ENCODE results near the gene PBX2. TPM values are rescaled to one million over a fixed set of nuclear protein-coding genes. Genes with fewer than 3 reads are reported as not detected.

The PBX2 gene, protein sequence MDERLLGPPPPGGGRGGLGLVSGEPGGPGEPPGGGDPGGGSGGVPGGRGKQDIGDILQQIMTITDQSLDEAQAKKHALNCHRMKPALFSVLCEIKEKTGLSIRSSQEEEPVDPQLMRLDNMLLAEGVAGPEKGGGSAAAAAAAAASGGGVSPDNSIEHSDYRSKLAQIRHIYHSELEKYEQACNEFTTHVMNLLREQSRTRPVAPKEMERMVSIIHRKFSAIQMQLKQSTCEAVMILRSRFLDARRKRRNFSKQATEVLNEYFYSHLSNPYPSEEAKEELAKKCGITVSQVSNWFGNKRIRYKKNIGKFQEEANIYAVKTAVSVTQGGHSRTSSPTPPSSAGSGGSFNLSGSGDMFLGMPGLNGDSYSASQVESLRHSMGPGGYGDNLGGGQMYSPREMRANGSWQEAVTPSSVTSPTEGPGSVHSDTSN
- 40.7 and 42.5 TPM in 2 replicates for total RNA-seq

DNA sequence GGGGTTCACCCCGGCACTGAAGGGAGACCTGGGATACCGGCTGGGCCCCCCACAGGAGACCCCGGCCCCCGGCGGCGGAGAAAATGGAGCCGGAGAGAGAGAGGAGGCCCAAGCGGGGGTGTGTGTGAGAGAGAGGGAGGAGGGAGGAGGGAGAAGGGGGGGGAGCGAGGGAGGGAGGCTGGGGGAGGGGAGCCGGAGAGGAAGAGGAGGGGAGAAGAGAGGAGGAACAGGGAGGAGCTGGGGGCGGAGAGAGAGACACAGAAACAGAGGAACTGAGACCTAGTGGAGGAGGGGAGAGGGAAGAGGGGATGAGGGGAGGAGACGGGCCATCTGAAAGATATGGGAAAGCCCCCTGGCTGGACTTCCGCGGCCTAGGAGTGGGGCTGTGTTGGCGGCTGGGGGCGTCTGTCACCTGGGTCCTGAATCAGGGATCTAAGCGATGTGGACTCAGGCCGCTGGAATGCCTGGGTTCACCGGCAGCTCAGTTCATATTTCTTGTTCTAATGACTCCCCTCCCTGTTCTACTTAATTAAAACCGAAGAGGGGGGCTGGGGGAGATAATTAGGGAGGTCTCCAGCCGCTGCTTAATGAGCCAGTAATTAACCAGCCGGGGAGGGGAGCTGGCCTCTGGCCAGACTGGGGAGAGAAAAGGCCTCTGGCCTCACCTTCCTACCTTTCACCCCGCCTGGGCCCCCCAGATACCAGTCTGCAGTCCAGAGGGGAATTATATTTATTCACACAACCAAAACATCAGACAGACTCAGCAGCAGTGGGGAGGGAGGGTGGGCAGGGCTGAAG lies at the start of gene PBX2:
Gene PBX2 (minus strand): TSS at position 149 of the 798 bp plus-strand sequence. CDS start 287 bp downstream, outside the sequence.

GRCh38 chr6:32223258-32224235 lies 33.5 kb upstream of the PBX2 start, which contains the start of gene NOTCH4:
Gene NOTCH4, minus strand, starts transcription at chr6:32224067. Its CDS starts 139 bp downstream, at chr6:32223928.

GRCh38 chr6:32192608-32193039 lies 2.6 kb upstream of the PBX2 start, which contains the start of gene GPSM3:
Gene GPSM3, minus strand, starts transcription at chr6:32192643. Its CDS starts 130 bp downstream, at chr6:32192513.

GRCh38 chr6:32184084-32184640 lies 5.8 kb downstream of the PBX2 start, which contains the start of gene AGER:
Gene AGER, minus strand, starts transcription at chr6:32184253. Its CDS starts 31 bp downstream, at chr6:32184222.

DNA sequence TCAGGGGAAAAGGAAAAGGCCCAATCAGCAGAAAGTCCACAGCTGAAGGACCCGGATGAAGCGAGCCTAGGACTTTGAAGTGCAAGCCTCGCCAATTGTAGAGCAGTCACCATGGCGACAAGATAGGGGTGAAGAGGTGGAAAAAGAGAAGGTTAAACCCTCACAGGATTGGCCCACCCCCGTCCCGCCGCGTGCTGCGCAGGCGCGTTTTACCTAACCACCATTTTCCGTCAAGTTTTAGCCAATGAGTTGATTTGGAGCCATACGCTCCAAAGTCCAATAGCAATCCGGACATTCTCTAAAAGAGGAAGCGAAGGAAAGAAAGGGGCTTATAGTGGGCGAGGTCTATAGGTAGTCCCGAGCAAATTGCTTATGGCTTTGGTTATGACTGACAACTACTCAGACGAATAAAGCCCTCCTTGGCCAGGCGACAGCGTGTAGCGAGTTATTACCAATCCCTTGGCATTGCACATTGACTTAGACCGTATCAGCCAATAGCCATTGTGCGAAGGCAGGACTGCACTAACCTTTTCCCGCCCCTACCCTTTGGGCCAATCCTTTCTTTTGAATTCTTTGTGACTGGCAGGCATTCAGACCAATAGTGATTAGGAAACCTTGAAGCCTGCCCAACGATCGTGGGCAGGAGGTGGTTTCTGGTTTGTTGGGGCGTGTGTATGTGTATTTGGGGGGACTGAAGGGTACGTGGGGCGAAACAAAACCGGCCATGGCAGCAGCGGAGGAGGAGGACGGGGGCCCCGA lies 12.0 kb downstream of the PBX2 start, which contains the start of gene RNF5:
Gene RNF5 (plus strand): TSS at position 618 of the 759 bp plus-strand sequence. CDS start 107 bp downstream, at position 725.

GRCh38 chr6:32175711-32176475 lies 14.1 kb downstream of the PBX2 start, which contains the start of gene AGPAT1:
Gene AGPAT1, minus strand, starts transcription at chr6:32176084. Its CDS starts 4,588 bp downstream, at chr6:32171496.

GRCh38 chr6:32164295-32164694 lies 25.7 kb downstream of the PBX2 start, which contains the start of gene EGFL8:
Gene EGFL8, plus strand, starts transcription at chr6:32164595. Its CDS starts 1,571 bp downstream, at chr6:32166166.

DNA sequence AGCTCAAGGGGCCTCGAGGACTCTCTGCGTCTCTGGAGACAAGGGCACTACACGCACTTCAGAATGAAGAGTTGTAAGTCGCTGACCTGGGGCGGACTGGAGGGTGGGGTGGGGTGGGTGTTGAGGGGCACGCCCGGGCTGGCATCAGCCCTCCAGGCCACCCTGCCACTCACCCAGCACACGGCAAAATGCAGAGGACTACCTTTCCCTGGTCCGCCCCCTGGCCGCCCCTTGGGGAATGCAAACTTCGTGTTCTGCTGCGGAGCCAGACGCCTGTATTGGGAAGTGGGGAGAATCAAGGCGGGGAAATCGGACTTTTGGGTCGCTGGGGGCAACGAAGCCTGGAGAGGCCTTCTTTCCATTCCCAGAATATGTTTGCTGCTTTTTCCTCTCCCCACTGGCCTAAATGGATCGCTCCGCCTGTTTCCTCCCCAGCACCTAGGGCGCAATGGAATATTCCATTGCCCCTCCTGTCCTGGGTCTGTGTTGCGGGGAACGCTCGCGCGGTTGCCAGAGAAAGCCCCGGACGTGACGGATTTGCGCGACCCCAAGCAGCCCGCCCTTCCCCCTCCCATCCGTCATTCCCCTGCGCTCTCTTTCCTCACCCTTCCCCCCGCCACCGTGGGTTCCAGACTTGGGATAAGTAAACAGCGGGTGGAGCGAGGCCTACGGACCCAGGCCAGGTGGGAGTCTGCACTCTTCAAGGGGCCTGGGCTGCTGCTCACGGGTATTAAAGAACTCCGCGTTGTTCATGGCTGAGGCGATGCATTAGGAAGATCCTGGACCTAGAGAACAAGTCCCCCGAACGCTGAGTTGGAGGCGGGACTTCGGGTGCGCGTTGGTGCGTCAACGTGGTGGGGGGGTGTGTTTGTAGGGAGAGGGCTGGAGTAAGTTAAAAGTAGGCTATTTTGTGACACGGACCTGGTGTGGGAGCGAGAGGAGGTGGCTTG lies 36.2 kb downstream of the PBX2 start, which contains the start of gene PPT2:
Gene PPT2 (plus strand): TSS at position 578 of the 950 bp plus-strand sequence. CDS start 454 bp downstream, outside the sequence.

GRCh38 chr6:32151863-32152768 lies 37.9 kb downstream of the PBX2 start, which contains the start of gene PRRT1:
Gene PRRT1, minus strand, starts transcription at chr6:32151939. Its CDS starts 112 bp downstream, at chr6:32151827.

Other genes with a start within 250 kb of the PBX2 start
- gene CFB, start 244.1 kb downstream of the PBX2 start, total RNA-seq, result 0.09 and 0.22 TPM in 2 replicates
- 68.1 and 76.8 TPM in 2 replicates for gene NELFE, start 231.2 kb downstream of the PBX2 start, total RNA-seq
- 23.6 and 24.9 TPM in 2 replicates for gene SKIC2, start 231.0 kb downstream of the PBX2 start, total RNA-seq
- 7.3 and 8.3 TPM in 2 replicates for gene DXO, start 218.1 kb downstream of the PBX2 start, total RNA-seq
- gene C4A, start 208.1 kb downstream of the PBX2 start, total RNA-seq, result 1.0 and 1.3 TPM in 2 replicates
- gene C4B, start 175.4 kb downstream of the PBX2 start, total RNA-seq, result 1.1 and 1.3 TPM in 2 replicates
- gene CYP21A2, start 151.8 kb downstream of the PBX2 start, total RNA-seq, result under 0.01 TPM in 2 replicates
- 10.1 and 17.2 TPM in 2 replicates for gene TNXB, start 80.9 kb downstream of the PBX2 start, total RNA-seq
- gene ATF6B, start 62.0 kb downstream of the PBX2 start, total RNA-seq, result 11.9 and 13.2 TPM in 2 replicates
- gene FKBPL, start 59.9 kb downstream of the PBX2 start, total RNA-seq, result 6.0 and 7.4 TPM in 2 replicates
- gene PRRT1, start 38.3 kb downstream of the PBX2 start, total RNA-seq, result under 0.01 TPM in 1 of 2 replicates, not detected in the other
- 53.0 and 75.2 TPM in 2 replicates for gene PPT2, start 36.1 kb downstream of the PBX2 start, total RNA-seq
- gene EGFL8, start 25.6 kb downstream of the PBX2 start, total RNA-seq, result 1.3 and 2.8 TPM in 2 replicates
- 7.9 and 8.1 TPM in 2 replicates for gene AGPAT1, start 14.1 kb downstream of the PBX2 start, total RNA-seq
- 46.2 and 61.2 TPM in 2 replicates for gene RNF5, start 11.8 kb downstream of the PBX2 start, total RNA-seq
- 0.60 and 0.65 TPM in 2 replicates for gene AGER, start 5.9 kb downstream of the PBX2 start, total RNA-seq
- 5.9 and 7.5 TPM in 2 replicates for gene GPSM3, start 2.4 kb upstream of the PBX2 start, total RNA-seq
- gene NOTCH4, start 33.9 kb upstream of the PBX2 start, total RNA-seq, result 10.6 and 18.9 TPM in 2 replicates
- not detected in 2 replicates for gene TSBP1, start 181.7 kb upstream of the PBX2 start, total RNA-seq
- gene BTNL2, start 217.0 kb upstream of the PBX2 start, total RNA-seq, result not detected in 2 replicates
- gene HLA-DRA, start 249.7 kb upstream of the PBX2 start, total RNA-seq, result 0.11 TPM in 1 of 2 replicates, not detected in the other

Measured in dermis lymphatic vessel endothelial cell (primary cell).